RCC 7860 (cell line): ENCODE measurements around the gene SLC37A2.
"Not testable (repeated sequence)": the region's sequence is repeated elsewhere in the genome, so short reads cannot be mapped to it uniquely, and the experiment has no call there.

ENCODE experiments used
- DNase-seq: peaks from one replicate; pipeline ENCODE4 v3.0.0-alpha.2; 2015; ENCODE audit warnings: low spot score
- FAIRE-seq: peaks from 2 replicates; lab custom pipeline; 2012; peaks lifted over from hg19 to GRCh38; lab: Jason Lieb, UNC

The SLC37A2 gene

GRCh38 chr11:125062931-125063428 is at the start of gene SLC37A2:
TSS of gene SLC37A2 (plus strand) at chr11:125063305. CDS start at chr11:125063368, 63 bp downstream.
- peak; percentile 34 for DNase-seq
- FAIRE-seq, result no peak

- FAIRE-seq (no peak), DNase-seq (no peak)
These were observed 46.7 kb upstream of the SLC37A2 start for GRCh38 chr11:125016413-125016812.

DNA sequence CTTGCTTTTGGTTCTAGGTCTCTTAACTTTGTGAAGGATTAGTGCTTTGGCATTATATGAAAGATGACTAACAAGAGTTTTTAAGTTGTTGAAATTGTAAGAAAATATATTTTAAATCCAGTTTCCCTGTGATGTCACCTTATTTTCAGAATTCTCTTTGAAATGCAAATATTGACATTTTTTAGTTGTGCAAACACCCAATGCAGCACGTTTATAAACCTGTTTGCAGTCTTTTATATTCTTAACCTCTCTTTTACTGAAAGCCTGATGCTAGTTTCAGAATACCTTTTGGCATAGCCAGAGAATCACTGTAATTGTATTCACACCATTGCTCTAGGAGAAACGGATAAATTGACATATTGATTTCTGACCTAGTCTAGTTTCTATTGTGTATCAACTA is 42.8 kb upstream of the SLC37A2 start:
- DNase-seq (no peak), FAIRE-seq (no peak)

- FAIRE-seq (no peak), DNase-seq (no peak)
These were observed 40.6 kb upstream of the SLC37A2 start for GRCh38 chr11:125022551-125022950.

DNA sequence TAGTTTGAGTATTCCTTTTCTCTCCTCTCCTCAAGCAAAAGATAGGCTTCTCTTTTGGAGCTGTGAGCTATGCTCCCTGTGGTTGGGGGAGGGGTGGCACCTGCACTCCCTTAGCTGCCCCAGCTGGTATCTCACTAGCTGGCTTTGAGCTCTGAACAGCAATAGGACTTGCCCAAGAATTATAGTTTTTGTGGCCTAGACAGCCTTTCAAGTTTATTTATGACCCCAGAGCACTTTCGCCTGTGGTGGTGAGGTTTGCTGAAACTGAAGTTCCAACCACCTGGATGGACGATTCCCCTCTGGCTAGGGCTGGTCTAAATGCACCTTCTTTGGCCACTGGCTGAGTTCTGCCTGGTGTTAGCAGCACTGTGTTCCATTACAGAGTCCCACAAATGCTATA is 37.1 kb upstream of the SLC37A2 start:
- DNase-seq (no peak), FAIRE-seq (no peak)

DNA sequence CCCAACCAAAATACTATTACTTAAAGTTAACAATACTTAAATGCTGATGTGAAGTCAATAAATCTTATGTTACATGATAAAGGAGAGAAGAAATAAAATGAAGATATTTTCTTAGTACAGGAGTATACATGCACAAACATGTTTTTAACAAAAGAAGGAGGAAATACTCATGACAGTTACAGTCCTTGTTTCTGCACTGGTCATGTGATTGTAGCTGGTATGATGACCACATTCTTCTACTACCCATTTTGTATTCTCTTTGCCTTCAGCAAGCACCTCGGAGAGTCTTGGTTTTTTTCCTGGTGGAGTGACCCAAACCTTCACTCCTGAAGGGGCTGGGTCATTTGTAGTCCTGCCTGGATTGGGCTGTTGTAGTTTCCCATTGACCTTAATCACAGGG is 33.7 kb upstream of the SLC37A2 start:
- FAIRE-seq, DNase-seq: not testable (repeated sequence)

DNA sequence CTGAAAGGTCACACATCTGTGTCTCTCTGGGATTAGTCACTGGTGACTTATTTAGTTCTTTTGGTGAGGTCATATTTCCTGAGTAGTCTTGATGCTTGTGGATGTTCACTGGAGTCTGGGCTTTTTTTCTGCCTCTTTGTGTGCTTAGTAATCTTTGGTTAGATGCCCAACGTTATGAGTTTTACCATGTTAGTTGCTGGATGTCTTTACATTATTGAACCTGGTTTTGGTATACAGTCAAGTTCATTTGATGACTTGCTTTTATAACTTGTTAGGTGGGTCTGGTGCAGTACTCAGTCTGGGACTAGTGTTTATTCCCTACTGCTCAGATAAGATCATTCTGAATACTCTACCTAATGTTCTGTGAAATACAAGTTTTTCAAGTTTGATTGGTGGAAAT is 26.2 kb upstream of the SLC37A2 start:
- DNase-seq (peak; percentile 70), FAIRE-seq (no peak)

- FAIRE-seq (no peak), DNase-seq (no peak)
These were observed 13.8 kb upstream of the SLC37A2 start for GRCh38 chr11:125049164-125049792.

DNA sequence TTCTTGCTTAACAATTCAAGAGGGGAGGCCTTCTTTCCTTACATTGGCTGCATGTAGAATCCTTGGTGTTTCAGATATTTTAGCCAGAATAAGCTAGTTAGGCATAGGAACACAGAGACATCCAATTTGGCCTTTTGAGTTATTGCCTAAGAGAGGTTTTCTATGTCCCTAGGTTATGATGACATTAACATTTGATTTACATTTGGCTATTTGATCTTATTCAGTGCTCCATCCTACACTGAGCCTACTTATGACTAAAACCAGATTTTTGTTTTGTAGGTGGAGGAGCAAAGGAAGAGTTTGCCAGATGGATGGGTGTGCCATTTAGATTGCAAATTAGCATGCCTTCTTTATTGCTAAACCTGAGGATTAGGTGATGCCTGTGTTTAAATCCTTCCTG is 11.1 kb upstream of the SLC37A2 start:
- FAIRE-seq (no peak), DNase-seq (no peak)

- FAIRE-seq (no peak), DNase-seq (peak; percentile 29)
These were observed 9.9 kb upstream of the SLC37A2 start for GRCh38 chr11:125053167-125053566.

- FAIRE-seq (no peak), DNase-seq (no peak)
These were observed 7.9 kb upstream of the SLC37A2 start for GRCh38 chr11:125055107-125055715.

- not testable (repeated sequence) for DNase-seq, FAIRE-seq
These were observed 7.0 kb upstream of the SLC37A2 start for GRCh38 chr11:125056111-125056510.

GRCh38 chr11:125056931-125057692 is 6.0 kb upstream of the SLC37A2 start:
- FAIRE-seq (no peak), DNase-seq (no peak)

- DNase-seq (no peak), FAIRE-seq (no peak)
These were observed 5.5 kb upstream of the SLC37A2 start for GRCh38 chr11:125057693-125058016.

DNA sequence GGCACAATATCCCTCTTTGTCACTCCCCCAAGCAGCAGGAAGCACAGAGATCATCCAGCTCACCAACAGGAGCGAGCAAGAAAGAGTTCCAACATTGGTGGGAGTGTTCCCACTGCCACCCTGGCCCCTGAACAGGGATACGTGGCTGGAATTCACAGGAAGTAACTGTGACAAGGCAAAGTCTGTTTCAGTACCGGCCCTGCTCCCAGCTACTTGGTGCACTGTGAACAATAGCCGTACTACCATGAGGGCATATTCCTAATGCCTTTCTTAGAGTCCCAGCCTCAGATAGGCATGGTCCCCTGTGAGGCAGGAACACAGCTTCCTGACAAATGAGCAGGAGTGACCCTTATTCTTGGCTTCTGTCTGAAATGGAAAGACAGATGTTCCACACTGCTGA is 1.8 kb upstream of the SLC37A2 start:
- FAIRE-seq (no peak), DNase-seq (no peak)

GRCh38 chr11:125062218-125062930 is 731 bp upstream of the SLC37A2 start:
- no peak for DNase-seq
- FAIRE-seq, result no peak

DNA sequence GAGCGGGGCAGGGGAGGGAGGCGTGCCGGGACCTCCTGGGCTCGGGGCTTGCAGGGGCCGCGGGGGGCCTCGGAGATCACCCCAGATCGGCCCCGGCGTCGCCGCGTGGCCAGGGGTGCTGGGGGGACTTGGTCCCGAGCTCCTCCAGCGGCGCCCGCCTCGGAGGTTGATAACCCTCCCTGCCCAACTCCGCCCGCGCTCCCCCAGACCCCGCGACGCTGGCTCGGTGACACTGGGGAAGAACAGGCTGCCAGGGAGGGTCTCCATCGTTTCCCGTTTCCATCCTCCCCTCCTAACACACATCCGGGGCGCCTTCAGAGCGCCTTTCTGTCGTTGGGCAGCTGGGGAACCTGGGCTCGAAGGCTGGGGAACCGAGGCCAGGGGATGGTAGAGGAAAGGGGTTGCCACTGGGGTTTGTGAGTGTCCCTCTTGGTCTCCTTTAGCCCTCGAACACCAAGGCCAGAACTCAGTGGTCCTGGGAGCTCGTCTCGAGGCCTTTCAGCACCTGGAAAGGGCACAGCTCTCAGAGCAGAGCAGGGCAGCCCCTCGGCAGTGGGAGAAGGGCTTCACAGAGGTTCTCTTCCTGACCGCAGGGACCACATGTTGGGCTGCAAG is 431 bp downstream of the SLC37A2 start:
- FAIRE-seq (no peak), DNase-seq (no peak)

- no peak for FAIRE-seq
- DNase-seq, result no peak
These were observed 965 bp downstream of the SLC37A2 start for GRCh38 chr11:125064070-125064469.

DNA sequence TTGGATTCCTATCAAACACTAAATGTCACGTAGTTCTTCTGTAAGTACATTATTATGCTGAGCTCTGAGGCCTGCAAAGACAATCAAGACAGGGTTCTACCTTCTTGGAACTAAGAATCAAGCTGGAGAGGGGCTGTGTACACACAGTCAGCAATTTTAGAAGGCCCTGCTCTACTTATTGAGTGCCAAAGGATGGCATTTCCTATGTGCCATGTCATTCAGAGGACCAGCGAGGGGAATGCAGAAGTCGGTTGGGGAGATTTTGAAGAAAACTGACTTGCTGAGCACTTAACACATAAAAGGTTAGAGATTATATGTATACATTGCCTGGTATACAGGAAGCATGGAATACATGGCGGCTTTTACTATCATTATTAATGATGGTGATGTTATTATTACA is 5.3 kb downstream of the SLC37A2 start:
- FAIRE-seq (no peak), DNase-seq (no peak)

GRCh38 chr11:125069008-125069407 is 5.9 kb downstream of the SLC37A2 start:
- no peak for FAIRE-seq
- DNase-seq, result no peak

DNA sequence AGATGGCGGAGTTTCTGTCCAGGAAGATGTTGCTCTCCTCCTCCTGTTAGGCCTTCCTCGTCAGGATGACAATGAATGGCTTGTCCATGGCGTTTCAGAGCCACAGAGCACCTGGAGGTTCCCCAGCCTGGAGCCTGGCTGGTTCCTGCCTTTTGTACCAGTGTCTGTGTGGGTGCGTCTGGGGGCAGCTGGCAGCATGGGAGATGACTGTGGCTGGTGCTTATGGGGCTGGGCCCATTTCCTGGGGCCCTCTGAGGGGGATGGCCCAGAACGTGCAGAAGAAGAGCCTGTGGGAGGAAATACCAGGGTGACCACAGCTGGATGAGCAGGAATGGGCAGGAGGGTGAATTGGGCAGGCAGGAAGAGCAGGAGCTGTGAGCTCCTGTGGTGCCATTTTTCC is 6.7 kb downstream of the SLC37A2 start:
- FAIRE-seq, result no peak

More for the DNA sequence above, 6.7 kb downstream of the SLC37A2 start:
- DNase-seq, result peak; percentile 41
